Right lobe of liver (tissue), 4 donors: ENCODE measurements around the gene SH2D4B.

Source experiments
- CTCF ChIP-seq, 4 donors: fragments of 200-600 bp in 3 of 4; fragments of 450-650 bp in 1 of 4; IDR thresholded peaks; one replicate each; pipeline versions ENCODE4 v1.5.1 to v1.8.0; 2016 to 2022; ENCODE audit warnings: antibody characterized with exemption in 4 of 4, mild to moderate bottlenecking in 2 of 4
- POLR2A ChIP-seq: fragments of 450-650 bp; IDR thresholded peaks from one replicate; pipeline ENCODE4 v1.6.1; 2017; ENCODE audit warnings: antibody characterized with exemption, mild to moderate bottlenecking
- donor health status: DM: no; HTN: no; CAD: no.
- donor health status: DM: no; HTN: no; CAD: no.
- donor health status: DM: no; HTN: yes; CAD: no.

- no peak for TF ChIP-seq CTCF (IDR thresholded peaks at IDR 0.05)
- no peak for TF ChIP-seq POLR2A
These were observed 53.0 kb downstream of the SH2D4B start for GRCh38 chr10:80590585-80591125.
